Tibial artery (tissue), 4 donors: Measurements from ENCODE around the gene PRTG.
"Not testable (repeated sequence)": the region's sequence is repeated elsewhere in the genome, so short reads cannot be mapped to it uniquely, and the experiment has no call there.

Source experiments
- DNase-seq, 2 donors: peaks; one replicate each; pipeline ENCODE4 v3.0.0-alpha.2; 2019
- H3K27ac ChIP-seq, 2 donors: fragments of 200-600 bp; sonication (generic) in 1 of 2; 1 replicate in 1 of 2; 2 replicates in 1 of 2; pipeline ENCODE4 v1.5.1; 2018 to 2019; ENCODE audit warnings: mild to moderate bottlenecking in 1 of 2
- H3K27me3 ChIP-seq, 2 donors: fragments of 200-600 bp; sonication (generic) in 1 of 2; one replicate each; pipeline versions ENCODE4 v1.5.1 to v1.6.0; 2016 to 2019
- H3K36me3 ChIP-seq, 3 donors: fragments of 200-600 bp; sonication (generic) in 2 of 3; one replicate each; pipeline ENCODE4 v1.5.1; 2016 to 2019; ENCODE audit warnings: mild to moderate bottlenecking in 2 of 3
- H3K4me1 ChIP-seq, 4 donors: fragments of 200-600 bp; sonication (generic) in 2 of 4; 1 replicate in 3 of 4; 2 replicates in 1 of 4; pipeline ENCODE4 v1.5.1; 2016 to 2019
- H3K4me3 ChIP-seq, 2 donors: fragments of 200-600 bp; sonication (generic) in 1 of 2; 1 replicate in 1 of 2; 2 replicates in 1 of 2; pipeline ENCODE4 v1.5.1; 2018 to 2019; ENCODE audit warnings: mild to moderate bottlenecking in 2 of 2
- H3K9me3 ChIP-seq, 3 donors: fragments of 200-600 bp; sonication (generic) in 1 of 3; one replicate each; pipeline ENCODE4 v1.5.1; 2016 to 2019
- intact Hi-C: fragments of 100-400 bp; cut with DNase I; formaldehyde crosslinking; loops from one replicate; pipeline ENCODE4 v1.15.0; 2023; ENCODE audit warnings: low total_unique reads
- TF ChIP-seq, protein P1 (sequence below), 2 experiments: fragments of 200-600 bp in 1 of 2; fragments of 450-650 bp in 1 of 2; IDR thresholded peaks; one replicate each; pipeline ENCODE4 v1.5.1; 2017 to 2019; ENCODE audit warnings: antibody characterized with exemption in 2 of 2, mild to moderate bottlenecking in 1 of 2, moderate library complexity in 1 of 2

PRTG gene

DNA sequence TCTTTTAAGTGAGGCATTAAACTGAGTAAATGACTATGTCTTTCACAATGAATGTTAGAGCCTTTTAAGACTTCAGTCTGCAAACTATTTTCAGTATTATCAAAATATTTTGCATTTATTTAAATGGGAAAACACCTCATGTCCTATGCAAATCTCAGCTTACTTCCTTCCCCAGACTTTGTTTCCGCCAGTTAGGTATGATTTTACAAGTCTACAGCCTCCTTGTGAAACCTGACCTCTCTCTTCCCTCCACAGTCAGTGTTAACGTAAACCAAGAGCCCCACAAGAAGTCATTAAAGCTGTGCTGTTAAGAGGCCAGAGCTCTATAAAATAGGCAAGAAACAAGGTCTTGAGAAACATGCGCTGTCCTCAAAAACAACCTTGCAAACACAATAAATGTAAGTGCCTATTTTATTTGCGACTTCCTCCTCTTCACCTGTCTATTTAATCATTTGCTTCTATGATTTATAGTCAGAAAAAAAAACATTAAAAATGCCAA lies 48.3 kb downstream of the PRTG start:
- H3K36me3 ChIP-seq: no peaks in the 10 kb centered on the region
- H3K9me3 ChIP-seq: no peaks in the 10 kb centered on the region
- TF ChIP-seq, protein P1, sequence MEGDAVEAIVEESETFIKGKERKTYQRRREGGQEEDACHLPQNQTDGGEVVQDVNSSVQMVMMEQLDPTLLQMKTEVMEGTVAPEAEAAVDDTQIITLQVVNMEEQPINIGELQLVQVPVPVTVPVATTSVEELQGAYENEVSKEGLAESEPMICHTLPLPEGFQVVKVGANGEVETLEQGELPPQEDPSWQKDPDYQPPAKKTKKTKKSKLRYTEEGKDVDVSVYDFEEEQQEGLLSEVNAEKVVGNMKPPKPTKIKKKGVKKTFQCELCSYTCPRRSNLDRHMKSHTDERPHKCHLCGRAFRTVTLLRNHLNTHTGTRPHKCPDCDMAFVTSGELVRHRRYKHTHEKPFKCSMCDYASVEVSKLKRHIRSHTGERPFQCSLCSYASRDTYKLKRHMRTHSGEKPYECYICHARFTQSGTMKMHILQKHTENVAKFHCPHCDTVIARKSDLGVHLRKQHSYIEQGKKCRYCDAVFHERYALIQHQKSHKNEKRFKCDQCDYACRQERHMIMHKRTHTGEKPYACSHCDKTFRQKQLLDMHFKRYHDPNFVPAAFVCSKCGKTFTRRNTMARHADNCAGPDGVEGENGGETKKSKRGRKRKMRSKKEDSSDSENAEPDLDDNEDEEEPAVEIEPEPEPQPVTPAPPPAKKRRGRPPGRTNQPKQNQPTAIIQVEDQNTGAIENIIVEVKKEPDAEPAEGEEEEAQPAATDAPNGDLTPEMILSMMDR (IDR thresholded peaks at IDR 0.05): no peak
- intact Hi-C loops: no loop called here
- no peaks in the 10 kb centered on the region for H3K27me3 ChIP-seq
- DNase-seq: no peak
- no peaks in the 10 kb centered on the region for H3K4me1 ChIP-seq
- no peak overlapping the region for H3K4me3 ChIP-seq
- no peak overlapping the region for H3K27ac ChIP-seq

DNA sequence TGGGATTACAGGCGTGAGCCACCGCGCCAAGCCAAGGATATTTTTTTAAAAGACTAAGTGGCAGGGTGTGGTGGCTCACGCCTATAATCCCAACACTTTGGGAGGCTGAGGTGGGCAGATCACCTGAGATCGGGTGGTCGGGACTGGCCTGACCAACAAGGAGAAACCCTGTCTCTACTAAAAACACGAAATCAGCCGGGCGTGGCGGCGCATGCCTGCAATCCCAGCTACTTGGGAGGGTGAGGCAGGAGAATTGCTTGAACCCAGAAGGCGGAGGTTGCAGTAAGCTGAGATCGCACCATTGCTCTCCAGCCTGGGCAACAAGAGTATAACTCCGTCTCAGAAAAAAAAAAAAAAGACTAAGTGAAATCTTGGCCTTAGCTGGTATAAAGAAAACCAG lies 49.8 kb downstream of the PRTG start:
- H3K4me1 ChIP-seq, H3K27me3 ChIP-seq, H3K27ac ChIP-seq, intact Hi-C loops, H3K4me3 ChIP-seq, H3K9me3 ChIP-seq, DNase-seq, H3K36me3 ChIP-seq: not testable (repeated sequence)

GRCh38 chr15:55687792-55688191 lies 55.2 kb downstream of the PRTG start:
- TF ChIP-seq, protein P1 (IDR thresholded peaks at IDR 0.05): no peak
- Histone ChIP-seq H3K4me3 (no peak overlapping the region), H3K27ac (no peak overlapping the region), H3K36me3 (no peaks in the 10 kb centered on the region), H3K27me3 (no peaks in the 10 kb centered on the region), H3K4me1 (no peaks in the 10 kb centered on the region), H3K9me3 (no peaks in the 10 kb centered on the region)
- intact Hi-C loops: no loop called here
- no peak for DNase-seq

GRCh38 chr15:55685286-55685685 lies 57.7 kb downstream of the PRTG start:
- Histone ChIP-seq H3K36me3 (no peaks in the 10 kb centered on the region), H3K27ac (no peak overlapping the region), H3K4me1 (no peaks in the 10 kb centered on the region), H3K9me3 (no peaks in the 10 kb centered on the region), H3K27me3 (no peaks in the 10 kb centered on the region), H3K4me3 (no peak overlapping the region)
- intact Hi-C loops: no loop called here
- DNase-seq: no peak
- TF ChIP-seq, protein P1 (IDR thresholded peaks at IDR 0.05): no peak

- H3K36me3 ChIP-seq: no peaks in the 10 kb centered on the region
- DNase-seq: no peak
- no peaks in the 10 kb centered on the region for H3K4me1 ChIP-seq
- intact Hi-C loops: no loop called here
- H3K9me3 ChIP-seq: no peaks in the 10 kb centered on the region
- no peak overlapping the region for H3K4me3 ChIP-seq
- TF ChIP-seq, protein P1 (IDR thresholded peaks at IDR 0.05): no peak
- no peaks in the 10 kb centered on the region for H3K27me3 ChIP-seq
- no peak overlapping the region for H3K27ac ChIP-seq
Measured at GRCh38 chr15:55683376-55683775, 59.6 kb downstream of the PRTG start.

DNA sequence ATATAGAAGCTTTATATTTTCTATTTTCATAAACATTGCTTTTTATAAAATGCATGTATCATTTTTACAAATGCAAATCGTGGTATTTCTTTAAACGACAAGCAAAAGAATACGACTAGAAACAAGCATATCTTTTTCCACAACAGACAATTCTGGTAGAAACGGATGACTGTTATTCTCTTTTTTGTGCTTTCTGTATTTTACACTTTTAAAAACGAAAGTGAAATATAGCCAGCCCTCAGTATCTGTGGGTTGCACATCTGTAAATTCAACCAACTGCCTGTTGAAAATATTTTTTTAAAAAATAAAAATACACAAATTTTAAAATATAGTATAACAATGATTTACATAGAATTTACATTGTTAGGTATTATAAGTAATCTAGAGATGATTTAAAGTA lies 61.3 kb downstream of the PRTG start:
- TF ChIP-seq, protein P1 (IDR thresholded peaks at IDR 0.05): no peak
- H3K4me3 ChIP-seq: no peak overlapping the region
- H3K9me3 ChIP-seq: no peaks in the 10 kb centered on the region
- no peaks in the 10 kb centered on the region for H3K4me1 ChIP-seq
- no peak overlapping the region for H3K27ac ChIP-seq
- no peaks in the 10 kb centered on the region for H3K27me3 ChIP-seq
- intact Hi-C loops: no loop called here
- no peak for DNase-seq
- H3K36me3 ChIP-seq: no peaks in the 10 kb centered on the region
